Thyroid gland (tissue), 4 donors: ENCODE results near the gene INPP4B. TPM values are rescaled to one million over a fixed set of nuclear protein-coding genes. Genes with fewer than 3 reads are reported as not detected.

Experiments used
- DNase-seq, 2 donors: peaks; one replicate each; pipeline ENCODE4 v3.0.0-alpha.2; 2019
- H3K27ac ChIP-seq, 3 donors: fragments of 200-600 bp; sonication (generic); 1 replicate in 2 of 3; 2 replicates in 1 of 3; pipeline ENCODE4 v1.5.1; 2016 to 2019; ENCODE audit warnings: mild to moderate bottlenecking in 1 of 3, moderate library complexity in 1 of 3
- H3K27me3 ChIP-seq: fragments of 200-600 bp; sonication (generic); one replicate; pipeline ENCODE4 v1.5.1; 2019
- H3K36me3 ChIP-seq, 2 donors: fragments of 200-600 bp; sonication (generic); one replicate each; pipeline ENCODE4 v1.5.1; 2016 to 2019
- H3K4me1 ChIP-seq, 2 donors: fragments of 200-600 bp; sonication (generic); one replicate each; pipeline ENCODE4 v1.5.1; 2017 to 2019
- H3K4me3 ChIP-seq, 3 donors: fragments of 200-600 bp; sonication (generic); replicated peaks in 1 of 3; 1 replicate in 2 of 3; 2 replicates in 1 of 3; pipeline ENCODE4 v1.5.1; 2016; ENCODE audit warnings: mild to moderate bottlenecking in 1 of 3
- H3K9me3 ChIP-seq: fragments of 200-600 bp; sonication (generic); one replicate; pipeline ENCODE4 v1.5.1; 2017
- CTCF ChIP-seq, 6 experiments: fragments of 200-600 bp in 3 of 6; fragments of 450-650 bp in 3 of 6; sonication (generic) in 3 of 6; IDR thresholded peaks; one replicate each; pipeline ENCODE4 v1.5.1; 2016 to 2019; ENCODE audit warnings: antibody characterized with exemption in 6 of 6, mild to moderate bottlenecking in 2 of 6, inconsistent platforms in 1 of 6, moderate library complexity in 1 of 6
- POLR2A ChIP-seq, 2 donors: fragments of 450-650 bp; IDR thresholded peaks; one replicate each; pipeline ENCODE4 v1.6.1; 2017; ENCODE audit warnings: antibody characterized with exemption in 2 of 2, mild to moderate bottlenecking in 2 of 2, moderate library complexity in 1 of 2
- WGBS, 2 donors: methylation state at CpG; one replicate each; pipeline ENCODE4 v1.1.5; 2017; 5-methylcytosine and 5-hydroxymethylcytosine counted together
- intact Hi-C: fragments of 100-400 bp; cut with DNase I; formaldehyde crosslinking; loops from one replicate; pipeline ENCODE4 v1.15.1; 2023
- total RNA-seq, 4 donors: library from RNA; depleted of rRNA; stranded (reverse); fragments of >200 nt; gene quantifications; one replicate each; pipeline ENCODE4 v1.2.3, GENCODE V29; 2016

The INPP4B gene
- total RNA-seq, 4 donors from 2014 or later, result 8.0 to 22.1 (median 12.0) TPM

GRCh38 chr4:142393127-142393526 lies 453.0 kb downstream of the INPP4B start:
- H3K27ac ChIP-seq, result no peak overlapping the region
- H3K4me3 ChIP-seq, result no peak overlapping the region
- no peak for DNase-seq
- H3K27me3 ChIP-seq, result no peaks in the 10 kb centered on the region
- H3K9me3 ChIP-seq, result no peaks in the 10 kb centered on the region
- intact Hi-C loops, result no loop called here
- WGBS, 2 donors, result 74 to 83% methylated on average over 4 of the region's 4 CpGs
- H3K36me3 ChIP-seq, result no peaks in the 10 kb centered on the region
- TF ChIP-seq POLR2A (IDR thresholded peaks at IDR 0.05) (no peak), CTCF (IDR thresholded peaks at IDR 0.05) (no peak)
- H3K4me1 ChIP-seq, result peaks cover 6 to 10% of the 10 kb centered on the region in 2 donors

- Histone ChIP-seq H3K36me3 (no peaks in the 10 kb centered on the region), H3K27ac (peak overlapping the region; percentile 54 to 82 (median 62)), H3K4me3 (no peak overlapping the region), H3K4me1 (peaks cover 24 to 53% of the 10 kb centered on the region in 2 donors), H3K27me3 (no peaks in the 10 kb centered on the region), H3K9me3 (no peaks in the 10 kb centered on the region)
- intact Hi-C loops, result no loop called here
- no peak for TF ChIP-seq POLR2A (IDR thresholded peaks at IDR 0.05)
- TF ChIP-seq CTCF (IDR thresholded peaks at IDR 0.05), result no peak
- DNase-seq, result peak; percentile 35 to 41
- 26 to 35% methylated on average over 6 of the region's 6 CpGs for WGBS, 2 donors
Observed at GRCh38 chr4:142386856-142387255, 459.2 kb downstream of the INPP4B start.

- WGBS, 2 donors, result 71 to 80% methylated on average over 8 of the region's 8 CpGs
- H3K27ac ChIP-seq, result peak overlapping the region; percentile 54 to 82 (median 62)
- no peaks in the 10 kb centered on the region for H3K36me3 ChIP-seq
- TF ChIP-seq POLR2A (IDR thresholded peaks at IDR 0.05) (no peak), CTCF (IDR thresholded peaks at IDR 0.05) (no peak)
- intact Hi-C loops, result no loop called here
- no peaks in the 10 kb centered on the region for H3K27me3 ChIP-seq
- no peaks in the 10 kb centered on the region for H3K9me3 ChIP-seq
- no peak overlapping the region for H3K4me3 ChIP-seq
- peak in 1 of 2 donors; percentile 24 for DNase-seq
- H3K4me1 ChIP-seq, result peaks cover 24 to 53% of the 10 kb centered on the region in 2 donors
Observed at GRCh38 chr4:142386449-142386848, 459.7 kb downstream of the INPP4B start.

GRCh38 chr4:142383800-142384470 lies 462.2 kb downstream of the INPP4B start:
- Histone ChIP-seq H3K36me3 (no peaks in the 10 kb centered on the region), H3K27ac (peak overlapping the region; percentile 11 to 82 (median 54)), H3K27me3 (no peaks in the 10 kb centered on the region), H3K4me1 (peaks cover 32 to 63% of the 10 kb centered on the region in 2 donors), H3K9me3 (no peaks in the 10 kb centered on the region), H3K4me3 (no peak overlapping the region)
- WGBS, 2 donors, result 79 to 81% methylated on average over 4 of the region's 4 CpGs
- no peak for DNase-seq
- no peak for TF ChIP-seq CTCF (IDR thresholded peaks at IDR 0.05)
- TF ChIP-seq POLR2A (IDR thresholded peaks at IDR 0.05), result no peak
- intact Hi-C loops, result no loop called here

- no peak for TF ChIP-seq CTCF (IDR thresholded peaks at IDR 0.05)
- no peak for TF ChIP-seq POLR2A (IDR thresholded peaks at IDR 0.05)
- DNase-seq, result no peak
- intact Hi-C loops, result no loop called here
- Histone ChIP-seq H3K27ac (peak overlapping the region in 1 of 3 donors; percentile 11), H3K4me3 (no peak overlapping the region), H3K36me3 (no peaks in the 10 kb centered on the region), H3K27me3 (no peaks in the 10 kb centered on the region), H3K4me1 (peaks cover 27 to 57% of the 10 kb centered on the region in 2 donors), H3K9me3 (no peaks in the 10 kb centered on the region)
Observed at GRCh38 chr4:142383354-142383753, 462.7 kb downstream of the INPP4B start.
